OCI-LY7 (cell line): ENCODE measurements around the gene ADD1. TPM values are rescaled to one million over a fixed set of nuclear protein-coding genes. Genes with fewer than 3 reads are reported as not detected.

ENCODE experiments used
- Bru-seq: library from RNA; stranded (reverse); fragments of 400-500 nt; gene quantifications from one replicate; lab custom pipeline; 2021; lab: Mats Ljungman, UMichigan
- BruChase-seq, 2 experiments: library from RNA; stranded (reverse); fragments of 400-500 nt; gene quantifications; one replicate each; lab custom pipeline; 2021; lab: Mats Ljungman, UMichigan
- BruUV-seq: library from RNA; stranded (reverse); fragments of 400-500 nt; replicated peaks from 2 replicates; lab custom pipeline; 2021; lab: Mats Ljungman, UMichigan
- CTCF ChIA-PET: fragments of 300-600 bp; sonication (Branson Sonifier 250); formaldehyde crosslinking; loops from one replicate; lab custom pipeline; 2022; ENCODE audit warnings: antibody characterized with exemption; ENCODE audit not compliant: unreplicated experiment; lab: Charles Lee
- POLR2A ChIA-PET: fragments of 300-600 bp; sonication (Branson Sonifier 250); formaldehyde crosslinking; loops from one replicate; lab custom pipeline; 2022; ENCODE audit warnings: antibody characterized with exemption; lab: Charles Lee
- DNase-seq: peaks from one replicate; pipeline ENCODE4 v3.0.0-alpha.2; 2015; ENCODE audit warnings: low spot score
- H2AFZ ChIP-seq: fragments of 200-600 bp; sonication (generic), shearing (Covaris generic); 2 replicates; pipeline ENCODE4 v1.6.1; 2014; ENCODE audit warnings: mild to moderate bottlenecking, antibody characterized with exemption, low read length, moderate library complexity
- H3K27ac ChIP-seq: fragments of 200-600 bp; sonication (generic); 2 replicates; pipeline ENCODE4 v1.5.1; 2014; ENCODE audit warnings: mixed run types, low read depth, mild to moderate bottlenecking, moderate library complexity, low read length, inconsistent platforms; ENCODE audit not compliant: poor library complexity, severe bottlenecking
- H3K36me3 ChIP-seq: fragments of 200-600 bp; sonication (generic); 2 replicates; pipeline ENCODE4 v1.6.1; 2014; ENCODE audit warnings: mild to moderate bottlenecking, antibody characterized with exemption, low read length, moderate library complexity, mixed read lengths; ENCODE audit not compliant: insufficient read depth
- H3K4me1 ChIP-seq: fragments of 200-600 bp; sonication (generic); 2 replicates; pipeline ENCODE4 v1.5.1; 2014; ENCODE audit warnings: mild to moderate bottlenecking, low read length; ENCODE audit not compliant: insufficient read depth, poor library complexity, severe bottlenecking
- H3K4me2 ChIP-seq: fragments of 200-600 bp; sonication (generic); 2 replicates; pipeline ENCODE4 v1.6.1; 2014; ENCODE audit warnings: mild to moderate bottlenecking, low read length
- H3K4me3 ChIP-seq: fragments of 200-600 bp; sonication (generic); 2 replicates; pipeline ENCODE4 v1.5.1; 2014; ENCODE audit warnings: mild to moderate bottlenecking, low read depth, low read length; ENCODE audit not compliant: poor library complexity, severe bottlenecking
- H3K79me2 ChIP-seq: fragments of 200-600 bp; sonication (generic); 2 replicates; pipeline ENCODE4 v1.6.1; 2016; ENCODE audit warnings: low read depth, mild to moderate bottlenecking, low read length, moderate library complexity, mixed read lengths; ENCODE audit not compliant: insufficient read depth
- H3K9me2 ChIP-seq: fragments of 200-600 bp; sonication (generic); 2 replicates; pipeline ENCODE4 v1.6.1; 2016; ENCODE audit warnings: mild to moderate bottlenecking, low read length, mixed read lengths; ENCODE audit not compliant: insufficient read depth
- H3K9me3 ChIP-seq: fragments of 200-600 bp; sonication (generic); 2 replicates; pipeline ENCODE4 v1.6.1; 2014; ENCODE audit warnings: mild to moderate bottlenecking, mixed run types, low read length, mixed read lengths
- H4K20me1 ChIP-seq: fragments of 200-600 bp; sonication (generic); 2 replicates; pipeline ENCODE4 v1.6.1; 2014; ENCODE audit warnings: mild to moderate bottlenecking, antibody characterized with exemption, low read length, moderate library complexity, mixed read lengths; ENCODE audit not compliant: insufficient read depth
- CTCF ChIP-seq: fragments of 200-600 bp; sonication (generic); conservative IDR thresholded peaks from 2 replicates; pipeline ENCODE4 v1.5.1; 2014; ENCODE audit warnings: mild to moderate bottlenecking, antibody characterized with exemption, low read length, moderate library complexity, mixed read lengths
- EZH2phosphoT487 ChIP-seq: fragments of 200-600 bp; sonication (generic); IDR thresholded peaks from 2 replicates; pipeline ENCODE4 v1.6.1; 2018; ENCODE audit warnings: low read depth, borderline replicate concordance, mild to moderate bottlenecking, mixed run types, antibody characterized with exemption, low read length, moderate library complexity, mixed read lengths
- intact Hi-C: fragments of 100-400 bp; cut with micrococcal nuclease; formaldehyde crosslinking; loops from one replicate; pipeline ENCODE4 v1.10.0; 2022; ENCODE audit not compliant: unreplicated experiment
- long read RNA-seq: library from polyadenylated mRNA; stranded (forward); transcript quantifications from one replicate; pipeline ENCODE4 v2.0.0, GENCODE V29; 2022
- total RNA-seq, 2 experiments: library from RNA; depleted of rRNA in 1 of 2; stranded (reverse); fragments of >200 nt in 1 of 2; shearing (Covaris generic) in 1 of 2; gene quantifications; 2 replicates each; pipeline ENCODE4 v1.2.3, GENCODE V29; 2014 to 2022

Gene ADD1
- total RNA-seq (2014; rRNA removed; shearing (Covaris generic)) (77.1 and 85.3 TPM in 2 replicates), total RNA-seq (2022) (108 TPM in 2 replicates), Bru-seq, nascent RNA (percentile 65 among the genes with signal in this experiment), BruChase-seq, experiment 1, labeled RNA remaining after a 6-hour chase (percentile 74 among the genes with signal in this experiment), BruChase-seq, experiment 2, labeled RNA remaining after a 2-hour chase (percentile 68 among the genes with signal in this experiment)
- long read RNA-seq, full-length matches to known transcripts, result 11 of 182 reads
- long read RNA-seq, partial matches to known transcripts, result 14 of 182 reads
- long read RNA-seq, other reads (novel, unspliced or antisense), result 157 of 182 reads

GRCh38 chr4:2843263-2843940 is at the start of gene ADD1:
Gene ADD1, plus strand, starts transcription at chr4:2843844. Its CDS starts 32,072 bp downstream, at chr4:2875916.
- Histone ChIP-seq H4K20me1 (peaks cover 5% of the 10 kb centered on the region; the same call in 1 of the 2 replicates), H3K27ac (peak within 1 kb of the TSS; percentile 12), H3K36me3 (no peaks in the 10 kb centered on the region), H3K4me1 (peaks cover 29% of the 10 kb centered on the region), H3K79me2 (peaks cover 21% of the 10 kb centered on the region; the same call in 1 of the 2 replicates), H2AFZ (peak within 1 kb of the TSS; percentile 93), H3K4me3 (peak within 1 kb of the TSS; percentile 85), H3K9me2 (no peaks in the 10 kb centered on the region), H3K9me3 (no peaks in the 10 kb centered on the region), H3K4me2 (peak within 1 kb of the TSS; percentile 91)
- intact Hi-C loops, result no loop called here
- no TSS peak for BruUV-seq
- TF ChIP-seq EZH2phosphoT487 (no peak), CTCF (no peak)
- DNase-seq, result peak; percentile 91
- ChIA-PET POLR2A (no interaction called here), CTCF (no interaction called here)

- H3K4me3 ChIP-seq, result no peak overlapping the region
- no TSS peak for BruUV-seq
- H3K9me2 ChIP-seq, result no peaks in the 10 kb centered on the region
- peaks cover 30% of the 10 kb centered on the region for H3K4me1 ChIP-seq
- no peak overlapping the region for H2AFZ ChIP-seq
- H3K9me3 ChIP-seq, result no peaks in the 10 kb centered on the region
- ChIA-PET POLR2A (no interaction called here), CTCF (no interaction called here)
- no peaks in the 10 kb centered on the region for H3K79me2 ChIP-seq
- no peak for DNase-seq
- H3K36me3 ChIP-seq, result no peaks in the 10 kb centered on the region
- intact Hi-C loops, result no loop called here
- no peak overlapping the region for H3K27ac ChIP-seq
- TF ChIP-seq EZH2phosphoT487, result no peak
- TF ChIP-seq CTCF, result no peak
- H3K4me2 ChIP-seq, result no peak overlapping the region
- H4K20me1 ChIP-seq, result no peaks in the 10 kb centered on the region
These were observed 49.0 kb upstream of the ADD1 start for GRCh38 chr4:2794486-2795299.
